Kidney epithelial cell (primary cell): Measurements from ENCODE around the gene TAS1R3. TPM values are rescaled to one million over a fixed set of nuclear protein-coding genes. Genes with fewer than 3 reads are reported as not detected.

Experiments used
- DNase-seq: peaks from one replicate; pipeline ENCODE4 v3.0.0-alpha.2; 2010; ENCODE audit warnings: low read depth
- H3K27me3 ChIP-seq: 2 replicates; pipeline ENCODE4 v1.6.0; 2011; ENCODE audit warnings: low read length; ENCODE audit not compliant: control insufficient read depth, insufficient read depth
- H3K36me3 ChIP-seq: 2 replicates; pipeline ENCODE4 v1.5.1; 2011; ENCODE audit warnings: low read length; ENCODE audit not compliant: control insufficient read depth, insufficient read depth
- H3K4me3 ChIP-seq: 2 replicates; pipeline ENCODE4 v1.5.1; 2011; ENCODE audit warnings: low read depth, mild to moderate bottlenecking, control low read depth, low read length
- CTCF ChIP-seq: IDR thresholded peaks from 2 replicates; pipeline ENCODE4 v1.5.1; 2011; ENCODE audit warnings: mild to moderate bottlenecking, moderate library complexity, low read length, control low read depth, inconsistent platforms; ENCODE audit not compliant: insufficient read depth, poor library complexity, severe bottlenecking
- total RNA-seq: library from RNA; depleted of rRNA; stranded (reverse); fragments of >200 nt; gene quantifications from 2 replicates; pipeline ENCODE4 v1.2.3, GENCODE V29; 2015

Gene TAS1R3
- total RNA-seq, 1 donor from 2014 or later, result 0.08 TPM

- Histone ChIP-seq H3K36me3 (peaks cover 1% of the 10 kb centered on the region), H3K27me3 (peaks cover 15% of the 10 kb centered on the region), H3K4me3 (peak overlapping the region; percentile 44)
- no peak for DNase-seq
- TF ChIP-seq CTCF, result no peak
Observed at GRCh38 chr1:1356166-1356795, 25.2 kb downstream of the TAS1R3 start.

GRCh38 chr1:1356796-1357401, 25.8 kb downstream of the TAS1R3 start:
- peaks cover 1% of the 10 kb centered on the region for H3K36me3 ChIP-seq
- H3K4me3 ChIP-seq, result peak overlapping the region; percentile 44
- TF ChIP-seq CTCF, result no peak
- DNase-seq, result no peak
- H3K27me3 ChIP-seq, result peaks cover 15% of the 10 kb centered on the region

DNA sequence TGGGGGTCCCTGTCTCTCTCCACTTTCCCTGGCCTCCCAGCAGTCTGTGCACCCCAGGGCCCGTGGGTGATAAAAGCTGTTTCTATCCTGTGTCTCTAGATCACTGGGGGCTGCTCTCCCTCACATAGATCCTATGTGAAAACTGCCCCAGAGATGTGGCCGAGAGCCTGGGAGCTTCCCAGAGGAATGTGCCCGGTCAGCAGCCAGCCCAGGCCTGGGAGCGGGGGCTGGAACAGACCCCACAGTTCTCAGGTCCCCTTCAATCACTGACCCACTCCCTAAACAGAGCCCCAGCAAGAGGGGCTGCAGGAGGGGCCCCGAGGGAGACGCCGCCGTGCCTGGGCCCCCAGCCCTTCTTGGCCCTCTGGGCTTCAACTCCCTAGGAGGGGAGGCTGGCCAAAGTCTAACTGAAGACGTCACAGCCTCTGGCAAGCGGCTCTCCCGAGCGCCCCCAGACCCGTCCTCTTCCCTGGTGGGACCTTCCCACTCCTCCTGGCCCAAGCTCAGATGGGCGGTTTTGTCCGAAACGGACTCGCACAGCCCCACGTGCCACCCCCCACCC, 26.9 kb downstream of the TAS1R3 start:
- Histone ChIP-seq H3K36me3 (peaks cover 1% of the 10 kb centered on the region), H3K4me3 (peak overlapping the region; percentile 44), H3K27me3 (peaks cover 15% of the 10 kb centered on the region)
- DNase-seq, result no peak
- TF ChIP-seq CTCF, result no peak

DNA sequence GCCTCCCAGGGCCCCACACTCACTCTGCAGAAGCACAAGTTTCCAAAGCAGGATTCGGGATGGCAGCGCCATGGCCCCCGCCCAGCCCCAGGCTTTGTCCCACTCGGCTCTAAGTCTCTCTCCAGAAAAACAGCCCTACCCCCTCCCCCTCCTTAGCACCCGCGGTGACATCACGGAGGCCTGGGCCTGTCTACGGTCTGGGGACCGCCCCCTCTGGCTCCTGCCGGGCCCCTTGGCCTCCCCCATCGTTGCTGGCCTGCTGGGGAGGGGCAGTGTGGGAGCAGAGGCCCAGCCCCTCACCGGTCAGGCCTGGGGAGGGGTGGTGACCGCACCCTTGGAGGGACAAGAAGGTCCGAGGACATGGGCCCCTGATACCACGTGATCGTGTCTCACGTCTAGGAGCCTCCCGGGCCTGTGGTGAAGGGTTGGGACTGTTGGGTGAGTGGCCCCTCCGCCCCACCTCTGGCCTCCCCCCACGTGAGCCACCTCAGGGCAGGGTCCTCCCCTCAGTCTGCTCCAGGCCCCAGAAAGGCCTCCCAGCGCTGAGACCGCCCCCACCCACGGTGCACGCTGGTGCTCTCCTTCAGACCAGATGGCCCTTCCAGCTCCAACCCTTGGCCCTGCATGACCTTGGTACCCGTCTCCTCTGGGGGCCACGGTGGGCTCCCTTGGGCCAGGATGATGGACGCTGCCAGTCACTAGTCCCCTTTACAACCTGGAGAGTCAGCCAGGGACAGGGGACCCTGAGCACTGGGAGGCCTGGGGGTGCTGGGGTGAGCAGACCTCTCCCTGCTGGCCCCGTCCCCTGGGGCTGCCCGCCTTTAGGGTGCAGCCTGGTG, 27.6 kb downstream of the TAS1R3 start, which contains the start of gene MXRA8:
Gene MXRA8 (minus strand): TSS at position 123 of the 839 bp plus-strand sequence. CDS start 51 bp downstream, at position 72.
- Histone ChIP-seq H3K27me3 (peaks cover 13% of the 10 kb centered on the region), H3K4me3 (peak within 1 kb of the TSS; percentile 44), H3K36me3 (peaks cover 1% of the 10 kb centered on the region)
- no peak for TF ChIP-seq CTCF
- DNase-seq, result no peak

- H3K4me3 ChIP-seq, result no peak overlapping the region
- H3K36me3 ChIP-seq, result peaks cover 1% of the 10 kb centered on the region
- no peak for DNase-seq
- peaks cover 7% of the 10 kb centered on the region for H3K27me3 ChIP-seq
- TF ChIP-seq CTCF, result no peak
Observed at GRCh38 chr1:1359308-1359663, 28.2 kb downstream of the TAS1R3 start.
